ENCODE results near the gene FBN1.
A peak's percentile ranks its signal among the peaks of the same experiment; 100 is the strongest.

FBN1 gene

DNA sequence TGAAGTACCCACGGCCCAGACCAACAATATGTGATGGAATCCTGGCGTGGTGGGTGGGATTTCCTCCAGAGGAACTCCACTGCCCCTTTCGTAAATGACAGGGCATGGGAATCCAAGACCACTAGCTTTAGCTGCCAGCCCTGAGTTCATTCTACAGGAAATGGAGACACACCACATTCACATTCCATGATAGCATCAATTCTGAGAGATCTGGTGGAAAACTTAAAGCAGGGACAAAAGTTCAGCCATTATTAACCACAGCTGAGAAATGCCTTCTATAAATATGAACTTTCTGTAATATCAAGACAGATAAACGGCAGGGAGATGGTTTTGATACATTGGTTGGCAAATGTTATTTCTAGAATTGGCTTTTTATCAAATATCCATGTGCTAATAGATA lies 98.2 kb downstream of the FBN1 start:
- no peak for DNase-seq

DNA sequence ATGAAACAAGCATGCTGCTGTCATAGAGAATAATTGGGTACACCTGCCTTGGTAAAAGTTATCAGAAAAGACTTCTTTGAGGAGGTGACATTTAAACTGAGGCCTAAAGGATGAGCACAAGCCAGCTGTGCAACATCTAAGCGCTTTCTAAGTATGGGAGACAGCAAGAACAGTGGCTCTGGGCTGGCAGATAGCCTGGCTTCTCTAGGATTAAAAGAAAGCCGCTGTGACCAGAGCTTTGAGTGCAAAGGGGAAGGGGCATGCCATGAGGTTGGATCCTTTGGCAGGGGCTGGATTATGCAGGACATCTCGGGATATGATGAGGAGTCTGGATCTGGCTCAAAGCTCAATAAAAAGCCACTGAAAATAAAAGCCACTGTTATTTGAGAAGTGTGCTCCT lies 99.2 kb downstream of the FBN1 start:
- no peak for DNase-seq

DNA sequence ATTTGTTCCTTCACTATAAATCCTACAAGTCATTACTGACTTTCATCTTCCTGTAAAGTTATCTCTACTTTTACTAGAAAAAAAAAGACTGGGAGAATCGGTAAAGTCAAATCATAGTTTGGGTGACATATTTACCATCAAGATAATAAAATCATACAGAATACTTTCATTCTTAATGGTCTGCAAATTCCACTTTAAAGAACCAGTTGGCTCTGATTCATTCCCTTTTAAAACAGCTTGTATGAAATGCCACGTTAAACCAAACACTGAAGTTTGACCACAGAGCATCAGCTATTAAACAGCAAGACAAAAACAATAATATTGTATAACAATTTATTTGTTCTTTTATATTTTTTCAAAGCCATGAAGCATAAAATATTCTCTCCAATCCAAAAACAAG lies 100.7 kb downstream of the FBN1 start:
- no peak for DNase-seq

DNA sequence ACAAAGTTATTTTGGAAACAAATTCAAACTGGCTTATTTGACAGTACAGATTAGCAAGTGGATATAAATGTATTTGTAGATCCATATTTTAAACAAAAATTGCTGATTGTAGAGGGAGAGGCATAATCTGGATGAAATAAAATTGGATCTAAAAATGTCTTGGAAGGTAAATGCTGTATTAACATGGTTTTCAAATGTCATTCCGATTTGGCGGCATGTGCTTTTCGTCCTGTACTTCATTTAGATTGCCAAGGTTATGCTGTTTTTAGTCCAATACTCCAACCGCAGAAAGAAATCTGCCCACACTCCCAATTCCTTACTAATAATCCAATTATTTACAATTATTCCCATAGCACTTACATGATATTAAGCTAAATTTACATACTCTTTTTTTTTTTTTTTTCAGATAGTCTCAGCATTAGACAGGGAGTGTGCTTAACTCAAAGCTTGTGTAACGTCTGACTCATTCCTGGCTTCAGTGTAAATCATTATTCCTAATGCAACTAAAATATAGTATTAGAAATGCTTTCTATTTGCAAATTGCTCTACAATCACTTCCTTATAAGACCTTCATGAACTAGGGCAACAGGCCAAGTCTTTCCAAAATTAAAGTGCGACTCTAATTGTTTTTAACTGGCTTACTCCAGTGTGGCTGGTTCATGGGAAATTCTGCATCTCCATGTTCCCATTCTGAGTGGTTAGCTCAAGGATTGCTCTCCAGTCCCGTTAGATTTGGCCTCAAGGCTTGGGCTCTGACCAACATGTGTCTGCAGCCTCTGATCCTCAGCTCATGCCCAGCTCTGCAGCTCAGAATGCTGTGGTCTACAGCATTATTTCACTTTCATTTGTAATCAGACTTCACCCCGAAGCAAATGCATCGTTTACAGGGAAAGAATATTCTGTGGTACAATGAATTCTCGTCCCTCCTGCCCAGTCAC lies 103.9 kb downstream of the FBN1 start:
- DNase-seq: no peak

DNA sequence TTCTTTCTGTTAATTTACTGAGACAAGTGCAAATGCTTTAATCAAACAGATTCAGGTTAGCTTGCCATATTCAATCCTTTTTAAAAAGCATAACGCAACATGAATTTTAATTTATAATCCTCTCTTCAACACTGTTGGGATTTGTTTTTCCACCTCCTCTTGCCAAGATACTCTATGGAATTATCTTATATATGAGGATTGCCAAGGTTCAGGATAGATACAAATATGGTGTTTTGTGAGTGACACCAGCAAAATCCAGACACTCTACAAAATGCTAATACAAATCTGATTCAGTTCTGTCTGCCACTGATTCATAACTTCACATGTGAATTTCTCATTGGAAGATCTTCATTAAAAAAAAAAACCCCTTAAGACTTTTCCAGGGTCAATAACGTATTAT lies 104.8 kb downstream of the FBN1 start:
- no peak for DNase-seq

DNA sequence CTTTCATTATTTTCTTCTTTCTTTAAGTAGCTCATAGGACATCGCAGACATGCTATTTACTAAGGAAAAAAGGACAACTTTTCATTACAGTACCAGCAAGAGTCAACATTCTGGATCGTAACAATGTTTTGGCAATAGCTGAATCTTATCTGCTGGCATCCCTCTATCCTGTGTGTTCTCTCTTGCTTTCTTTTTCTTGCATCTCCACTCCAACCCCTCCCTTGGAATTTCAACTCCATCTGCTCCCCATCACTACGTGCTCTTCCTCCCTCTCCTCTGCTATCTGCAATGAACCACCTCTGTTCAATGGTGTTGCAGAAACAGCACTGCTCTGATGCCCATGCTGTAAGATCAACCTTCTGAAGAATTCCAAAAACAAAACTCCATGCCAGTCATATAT lies 106.6 kb downstream of the FBN1 start:
- DNase-seq: no peak

DNA sequence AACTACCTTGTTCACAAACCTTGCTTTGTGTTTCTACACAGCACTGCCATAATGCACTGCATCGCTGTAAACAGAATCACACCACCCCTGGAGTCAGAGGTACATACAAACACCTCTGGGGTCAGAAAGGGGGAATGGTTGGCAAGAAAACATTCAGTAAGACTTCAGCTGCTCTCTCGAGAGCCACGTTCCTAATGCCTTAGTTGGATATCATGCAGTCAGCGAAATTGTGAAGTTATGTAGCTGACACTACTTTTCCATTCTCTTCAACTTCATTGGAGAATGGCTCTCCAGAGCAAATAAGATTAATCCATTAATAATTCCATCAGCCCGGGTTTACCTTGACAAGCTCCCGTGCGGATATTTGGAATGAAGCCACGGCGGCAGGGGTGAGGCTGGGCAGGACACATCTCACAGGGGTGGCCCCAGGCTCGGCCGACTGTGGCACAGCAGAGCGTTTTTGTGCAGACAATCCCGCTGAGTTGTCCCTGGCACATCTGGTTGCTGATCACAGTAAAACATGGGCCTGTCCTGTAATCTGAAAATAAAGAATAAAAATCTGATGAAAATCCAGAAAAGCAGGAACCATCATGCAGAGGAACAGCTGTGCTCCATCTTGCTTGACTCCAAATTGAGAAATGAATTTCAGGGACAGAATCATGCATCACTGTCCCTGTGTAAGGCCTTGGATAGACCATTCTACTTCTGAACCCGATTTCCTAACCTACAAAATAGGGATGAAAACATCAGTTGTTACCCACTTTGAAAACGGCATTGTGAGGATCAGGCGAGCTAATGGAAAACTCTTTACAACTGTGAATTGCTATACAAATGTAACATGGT lies 108.0 kb downstream of the FBN1 start:
- no peak for DNase-seq

DNA sequence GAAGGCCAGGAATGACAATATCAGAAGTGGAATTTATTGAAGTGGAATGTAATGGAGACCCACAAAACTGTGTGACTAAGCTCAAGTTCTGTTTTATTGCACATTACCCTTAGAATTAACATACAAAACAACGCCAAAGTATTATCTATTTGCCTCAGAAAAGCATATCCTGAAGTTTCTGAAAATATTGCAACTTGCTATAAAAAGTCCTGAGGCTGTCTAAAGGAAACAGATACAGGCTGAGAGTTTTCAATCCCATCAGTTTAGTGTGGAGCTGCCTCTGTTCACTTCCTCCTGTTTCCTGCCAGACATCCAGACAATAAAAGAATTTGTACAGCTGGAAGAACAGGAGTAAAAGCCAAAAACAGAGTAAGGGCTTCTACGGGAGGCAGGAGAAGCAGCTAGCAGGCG lies 108.8 kb downstream of the FBN1 start:
- DNase-seq: no peak

DNA sequence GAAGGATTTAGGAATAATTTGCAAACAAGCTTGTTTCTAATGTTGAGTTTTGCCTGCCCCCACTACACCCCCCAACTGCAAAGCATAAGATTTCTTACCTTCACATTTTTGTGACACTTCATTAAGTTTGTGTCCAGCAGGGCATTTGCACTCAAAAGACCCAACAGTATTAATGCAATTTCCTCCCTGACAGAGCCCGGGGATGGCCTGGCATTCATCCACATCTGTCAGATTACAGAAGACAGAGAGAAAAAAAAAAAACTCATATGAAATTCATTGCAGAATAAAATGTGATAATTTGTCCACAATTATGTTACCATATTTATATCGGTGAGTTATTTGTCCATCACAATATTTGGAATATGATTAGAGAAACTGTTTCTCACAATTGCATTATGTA lies 111.5 kb downstream of the FBN1 start:
- no peak for DNase-seq

DNA sequence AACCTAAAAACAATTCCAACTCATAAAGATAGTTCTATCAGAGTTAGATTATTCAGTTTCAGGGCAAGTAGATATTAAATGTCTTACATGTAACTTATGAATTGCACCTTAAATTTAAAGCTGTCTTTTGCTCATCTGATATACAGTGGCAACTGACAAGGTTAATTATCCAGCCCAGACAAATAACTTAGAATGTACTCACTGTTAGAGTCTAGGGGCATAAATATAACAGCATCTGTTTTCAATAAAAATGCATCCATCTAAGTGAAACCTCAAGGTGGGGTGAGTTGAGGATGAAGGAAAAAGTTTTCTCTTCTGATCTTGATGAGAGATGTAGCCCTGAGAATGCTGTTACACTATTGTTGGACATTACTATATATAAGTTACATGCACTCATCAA lies 112.6 kb downstream of the FBN1 start:
- no peak for DNase-seq

DNA sequence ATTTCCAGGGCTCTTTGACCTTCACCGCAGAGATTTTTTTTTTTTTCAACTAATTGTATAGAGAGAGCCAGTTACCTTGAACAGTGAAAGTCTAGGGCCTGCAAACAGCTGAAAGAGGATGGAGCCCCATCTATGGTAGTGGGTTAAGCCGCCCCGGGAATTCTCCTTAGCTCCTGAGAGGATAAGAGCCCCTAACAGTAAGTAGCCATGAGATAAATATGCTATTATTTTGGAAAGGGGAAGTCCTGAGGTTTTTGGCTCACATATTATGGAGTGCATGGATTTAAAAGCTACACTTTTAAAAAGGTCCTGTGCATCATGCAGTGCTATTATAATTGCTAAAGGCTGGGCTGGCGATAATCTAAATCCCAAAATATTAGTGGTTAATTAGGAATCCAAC lies 115.0 kb downstream of the FBN1 start:
- DNase-seq: no peak

DNA sequence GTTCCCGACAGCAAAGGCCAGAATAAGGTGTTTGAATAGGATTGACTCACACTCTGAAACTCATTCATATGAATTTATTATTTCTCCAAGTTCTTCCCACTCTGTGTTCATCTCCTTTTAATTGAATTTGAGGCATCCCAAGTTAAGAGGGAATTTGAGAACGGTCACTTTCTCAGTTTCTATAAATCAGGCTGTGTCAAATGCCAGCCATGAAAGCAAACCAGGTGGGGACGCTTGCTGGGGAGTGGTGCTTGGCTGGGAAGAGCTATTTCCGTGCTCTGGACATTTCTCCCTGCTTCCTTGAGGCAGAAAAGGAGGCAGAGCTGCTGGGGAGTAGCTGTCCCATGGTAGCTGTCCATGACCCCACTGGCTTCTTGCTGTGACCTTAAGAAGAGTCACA lies 116.6 kb downstream of the FBN1 start:
- DNase-seq: no peak

DNA sequence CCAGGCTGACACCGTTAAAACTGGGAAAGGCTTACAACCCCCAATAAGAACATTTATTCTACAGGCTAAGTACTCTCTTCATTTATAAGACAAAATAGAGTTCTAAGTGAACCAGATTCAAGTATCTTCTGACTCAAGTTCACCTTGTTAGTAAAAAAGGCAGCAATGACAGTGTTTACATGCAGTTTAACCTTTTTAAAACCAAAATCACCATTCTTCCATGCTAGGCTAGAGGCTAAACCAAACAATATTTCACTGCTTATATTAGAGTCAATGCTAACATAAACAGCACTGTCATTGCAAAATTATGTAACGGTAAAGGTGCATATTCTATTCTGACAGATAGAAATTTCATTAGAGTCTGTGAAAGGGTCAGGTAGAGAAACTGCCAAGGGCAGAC lies 118.0 kb downstream of the FBN1 start:
- DNase-seq: no peak

DNA sequence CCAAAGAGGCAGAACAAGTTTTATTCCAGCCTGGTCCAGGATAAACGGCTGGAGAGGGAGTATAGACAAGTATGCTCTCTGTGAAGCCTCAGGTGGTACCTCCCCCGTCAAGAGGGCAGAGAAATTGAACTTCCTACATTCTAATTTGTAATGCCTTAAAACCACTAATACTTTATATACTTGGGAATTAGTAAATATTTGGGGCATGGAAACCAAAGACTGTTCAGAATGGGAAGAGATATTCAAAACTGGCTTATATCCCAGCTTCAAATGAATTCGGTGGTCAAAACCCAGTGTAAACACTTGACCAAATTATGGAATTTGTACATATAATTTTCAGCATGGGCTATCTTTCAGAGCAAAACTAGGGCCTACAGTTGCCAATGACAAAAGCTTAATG lies 122.6 kb downstream of the FBN1 start:
- DNase-seq: no peak

DNA sequence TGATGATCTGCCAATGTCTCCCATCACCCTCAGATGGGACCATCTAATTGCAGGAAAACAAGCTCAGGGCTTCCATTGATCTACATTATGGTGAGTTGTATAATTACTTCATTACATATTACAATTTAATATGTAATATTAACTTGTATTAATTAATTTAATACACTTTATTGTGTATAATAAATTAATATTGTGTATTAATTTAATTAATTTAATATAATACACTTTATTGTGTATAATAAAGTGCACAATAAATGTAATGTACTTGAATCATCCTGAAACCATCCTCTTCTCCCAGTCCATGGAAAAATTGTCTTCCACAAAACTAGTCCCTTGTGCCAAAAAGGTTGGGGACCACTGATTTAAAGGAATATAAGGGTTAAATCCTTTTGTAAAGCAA lies 123.4 kb downstream of the FBN1 start:
- no peak for DNase-seq

DNA sequence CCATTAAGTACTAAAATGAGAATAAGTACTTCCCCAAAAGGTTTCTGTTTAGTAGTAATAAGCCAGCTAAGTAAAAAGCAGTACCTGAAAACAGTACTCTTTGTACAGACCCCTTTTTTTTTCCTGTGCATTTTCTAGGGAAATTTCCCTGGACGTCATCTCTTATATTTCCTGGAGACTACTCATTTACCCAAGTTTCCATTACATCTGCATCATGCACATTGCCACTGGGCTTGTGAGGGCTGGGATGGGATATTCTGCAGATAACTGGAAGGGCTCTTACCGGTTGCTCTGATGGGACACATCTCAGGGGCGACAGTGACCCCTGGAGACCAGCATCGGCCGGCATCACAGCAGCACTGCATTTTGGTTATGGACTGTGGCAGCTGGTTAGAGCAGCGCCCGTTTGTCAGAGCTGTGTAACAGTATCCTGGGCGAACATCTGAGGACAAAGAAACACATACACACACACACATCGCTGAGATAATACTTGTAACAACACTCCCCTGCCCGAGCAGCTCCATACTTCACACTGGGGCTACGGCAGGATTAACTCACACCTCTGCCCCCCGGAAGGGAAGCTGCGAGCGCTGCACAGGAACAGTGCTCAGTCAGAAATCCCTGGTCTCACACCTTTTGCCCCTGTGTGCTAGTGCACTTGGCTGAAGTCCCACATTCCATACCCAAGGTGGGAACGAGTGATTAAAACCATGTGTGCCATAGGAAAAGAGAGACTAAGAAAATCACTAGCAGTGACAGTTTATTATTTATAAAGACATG lies 124.9 kb downstream of the FBN1 start:
- no peak for DNase-seq

DNA sequence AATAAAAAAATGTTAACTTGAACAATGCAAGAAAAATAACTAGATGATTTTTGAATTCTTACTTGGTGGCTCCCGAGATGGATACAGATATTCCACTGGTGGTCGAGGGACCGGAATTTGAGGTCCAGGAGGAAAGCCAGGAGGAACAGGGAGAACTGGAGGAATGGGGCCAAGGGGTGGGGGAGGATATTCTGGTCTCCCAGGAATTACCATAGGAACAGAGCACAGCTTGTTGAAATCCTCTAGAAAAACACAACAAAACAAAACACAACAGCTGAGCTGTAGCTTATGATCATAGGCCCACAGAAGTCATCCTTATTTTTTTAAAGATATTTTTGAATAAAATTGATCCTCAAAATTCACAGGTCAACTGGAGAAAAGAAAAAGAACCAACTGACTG lies 129.4 kb downstream of the FBN1 start:
- no peak for DNase-seq

DNA sequence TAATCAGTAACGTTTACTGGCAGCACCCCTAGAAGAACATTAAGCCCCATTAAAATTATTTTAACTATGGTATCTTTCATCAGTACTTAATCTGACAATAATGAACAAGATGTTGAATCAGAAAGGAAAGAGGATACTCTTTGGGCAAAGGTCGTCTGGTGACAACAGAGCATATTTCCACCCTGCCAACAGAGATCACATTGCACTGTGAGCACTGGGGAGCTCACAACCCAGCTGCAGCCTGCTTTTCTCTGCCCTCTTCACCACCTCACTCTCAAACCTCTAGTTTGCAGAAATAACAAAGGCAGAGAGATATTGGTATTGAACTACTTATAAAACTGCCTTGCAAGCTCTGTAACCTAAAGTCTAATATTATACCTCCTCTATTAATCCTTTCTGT lies 130.0 kb downstream of the FBN1 start:
- no peak for DNase-seq

DNA sequence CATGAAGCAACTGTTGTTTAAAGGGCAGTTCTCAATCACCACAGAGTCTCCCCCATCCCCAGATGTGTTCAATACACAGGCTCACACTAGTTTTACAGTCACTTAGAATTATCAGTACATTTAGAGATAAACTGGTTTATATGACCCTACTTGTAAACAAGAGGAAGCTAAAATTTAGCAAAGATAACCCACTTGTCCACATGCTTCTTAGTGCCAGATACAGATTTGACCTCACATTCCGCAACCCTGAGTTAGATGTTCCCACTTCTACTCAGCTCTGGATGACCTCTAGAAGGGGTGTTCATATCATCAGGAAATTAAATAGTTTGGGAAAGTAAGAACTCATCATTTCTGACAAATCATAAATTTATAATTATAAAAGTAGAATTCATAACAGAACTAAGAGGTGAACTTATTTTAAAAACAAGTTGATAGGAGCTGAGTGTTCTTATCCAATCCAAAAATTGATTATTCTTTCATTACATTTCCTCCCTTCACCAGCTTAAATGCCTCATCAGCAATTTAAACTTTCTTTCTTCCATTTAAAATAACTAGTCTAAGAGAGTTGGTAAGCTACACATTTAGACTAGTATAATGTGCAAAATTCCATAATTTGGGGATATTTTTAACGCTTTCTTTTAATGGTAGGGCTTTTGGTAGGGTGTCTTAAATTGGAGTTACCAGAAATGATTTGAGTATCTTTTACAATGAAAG lies 131.2 kb downstream of the FBN1 start:
- no peak for DNase-seq

DNA sequence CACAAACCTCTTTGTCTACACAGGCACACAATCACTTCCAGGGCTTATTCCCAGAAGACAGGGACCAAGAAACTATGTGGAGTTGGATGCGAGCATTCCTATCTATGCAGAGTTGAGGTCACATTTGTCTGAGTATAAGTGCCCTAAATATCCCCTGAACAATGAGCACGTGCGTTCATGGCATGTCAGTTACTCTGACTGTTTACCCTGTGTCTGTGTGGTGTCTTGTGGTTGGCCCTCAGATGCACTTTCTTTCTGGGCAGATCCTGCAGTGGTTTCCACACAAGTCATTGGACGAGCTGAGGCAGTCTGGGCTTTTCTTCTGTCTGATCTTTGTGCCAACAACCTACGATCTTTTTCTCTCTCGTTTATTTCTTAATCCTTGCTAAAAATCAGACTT lies 134.5 kb downstream of the FBN1 start:
- DNase-seq: no peak

DNA sequence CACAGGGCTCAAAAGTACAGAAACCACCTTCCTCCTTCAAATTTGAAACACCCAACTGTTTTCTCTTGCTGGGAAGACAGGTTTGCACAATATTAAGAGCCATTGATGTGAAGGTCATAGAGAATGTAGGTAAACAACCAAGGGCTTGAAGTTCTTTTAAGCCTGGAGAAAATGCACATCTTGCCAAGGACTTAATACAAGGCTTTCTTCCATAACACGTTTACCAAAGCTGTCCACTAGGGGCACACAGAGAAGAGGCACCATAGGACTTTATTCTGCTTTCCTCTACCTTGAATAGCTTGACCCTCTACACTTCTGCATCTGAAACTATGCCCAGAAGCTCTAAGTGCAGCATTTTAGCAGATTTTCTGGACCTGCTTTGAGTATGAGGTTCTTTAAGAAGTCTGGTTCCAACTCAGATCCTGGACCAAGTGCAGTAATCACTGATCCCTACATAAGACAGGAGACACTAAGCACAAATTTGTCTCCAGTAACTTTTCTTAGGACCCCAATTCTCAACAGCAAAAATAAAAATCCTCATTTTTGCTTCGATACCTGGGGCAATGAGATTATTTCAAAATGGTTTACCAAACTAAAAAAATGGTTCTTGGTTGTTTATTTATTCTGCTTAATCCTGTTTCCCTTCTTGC lies 138.0 kb downstream of the FBN1 start:
- DNase-seq: peak; percentile 0

DNA sequence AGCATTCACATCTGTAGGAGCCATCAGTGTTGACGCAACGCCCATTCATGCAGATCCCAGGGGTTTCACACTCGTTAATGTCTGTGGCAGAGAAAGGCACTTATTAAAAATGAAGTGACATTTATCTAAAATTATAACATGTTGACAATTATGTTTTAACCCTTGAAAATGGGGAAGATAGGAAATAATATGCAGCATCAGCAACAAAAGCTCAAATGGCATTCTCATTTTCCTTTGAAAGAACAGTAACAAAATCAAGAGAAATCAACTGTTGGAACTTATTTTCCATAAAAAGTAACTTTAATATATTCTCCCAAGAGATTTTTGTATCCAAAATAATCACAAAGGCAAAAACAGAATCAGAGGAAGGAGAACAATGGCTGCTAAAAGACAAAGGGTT lies 140.4 kb downstream of the FBN1 start:
- DNase-seq: no peak
